Esophagus (tissue), 2 donors: ENCODE measurements around the gene RAB8B. TPM values are rescaled to one million over a fixed set of nuclear protein-coding genes. Genes with fewer than 3 reads are reported as not detected.

Experiments used
- H3K27ac ChIP-seq, 2 donors: one replicate each; pipeline ENCODE4 v1.5.1; 2013; ENCODE audit warnings: low read depth in 2 of 2, mild to moderate bottlenecking in 2 of 2, inconsistent platforms in 1 of 2, low read length in 1 of 2, moderate library complexity in 1 of 2
- H3K27me3 ChIP-seq, 2 donors: one replicate each; pipeline ENCODE4 v1.6.1; 2013; ENCODE audit warnings: low read length in 2 of 2, control low read depth in 1 of 2, mild to moderate bottlenecking in 1 of 2; ENCODE audit not compliant: insufficient read depth in 2 of 2, control insufficient read depth in 1 of 2
- H3K36me3 ChIP-seq, 2 donors: one replicate each; pipeline ENCODE4 v1.6.1; 2013; ENCODE audit warnings: low read length in 1 of 2; ENCODE audit not compliant: control insufficient read depth in 2 of 2, insufficient read depth in 2 of 2
- H3K4me1 ChIP-seq, 2 donors: one replicate each; pipeline ENCODE4 v1.6.1; 2013; ENCODE audit warnings: low read length in 1 of 2; ENCODE audit not compliant: control insufficient read depth in 2 of 2, insufficient read depth in 2 of 2
- H3K4me3 ChIP-seq, 2 donors: one replicate each; pipeline ENCODE4 v1.5.1; 2013; ENCODE audit warnings: low read length in 2 of 2, mild to moderate bottlenecking in 2 of 2, low read depth in 1 of 2, moderate library complexity in 1 of 2
- H3K9me3 ChIP-seq, 2 donors: one replicate each; pipeline ENCODE4 v1.6.1; 2013; ENCODE audit warnings: mild to moderate bottlenecking in 2 of 2, low read depth in 1 of 2, low read length in 1 of 2, moderate library complexity in 1 of 2; ENCODE audit not compliant: control insufficient read depth in 2 of 2, insufficient read depth in 1 of 2
- WGBS, 2 donors: extraction: QIAGEN DNeasy Blood & Tissue Kit; methylation state at CpG; one replicate each; pipeline ENCODE4 v1.1.7; 2013; 5-methylcytosine and 5-hydroxymethylcytosine counted together
- polyA plus RNA-seq, 2 donors: library from polyadenylated mRNA; stranded (reverse); fragments of 200-250 nt; gene quantifications; one replicate each; pipeline ENCODE4 v1.2.3, GENCODE V29; 2013
- donor health status: healthy with polysubstance abuse.
- donor health status: Bipolar disorder and iron deficiency.

Gene RAB8B
- polyA plus RNA-seq, 2 donors: 1.9 to 2.8 TPM

DNA sequence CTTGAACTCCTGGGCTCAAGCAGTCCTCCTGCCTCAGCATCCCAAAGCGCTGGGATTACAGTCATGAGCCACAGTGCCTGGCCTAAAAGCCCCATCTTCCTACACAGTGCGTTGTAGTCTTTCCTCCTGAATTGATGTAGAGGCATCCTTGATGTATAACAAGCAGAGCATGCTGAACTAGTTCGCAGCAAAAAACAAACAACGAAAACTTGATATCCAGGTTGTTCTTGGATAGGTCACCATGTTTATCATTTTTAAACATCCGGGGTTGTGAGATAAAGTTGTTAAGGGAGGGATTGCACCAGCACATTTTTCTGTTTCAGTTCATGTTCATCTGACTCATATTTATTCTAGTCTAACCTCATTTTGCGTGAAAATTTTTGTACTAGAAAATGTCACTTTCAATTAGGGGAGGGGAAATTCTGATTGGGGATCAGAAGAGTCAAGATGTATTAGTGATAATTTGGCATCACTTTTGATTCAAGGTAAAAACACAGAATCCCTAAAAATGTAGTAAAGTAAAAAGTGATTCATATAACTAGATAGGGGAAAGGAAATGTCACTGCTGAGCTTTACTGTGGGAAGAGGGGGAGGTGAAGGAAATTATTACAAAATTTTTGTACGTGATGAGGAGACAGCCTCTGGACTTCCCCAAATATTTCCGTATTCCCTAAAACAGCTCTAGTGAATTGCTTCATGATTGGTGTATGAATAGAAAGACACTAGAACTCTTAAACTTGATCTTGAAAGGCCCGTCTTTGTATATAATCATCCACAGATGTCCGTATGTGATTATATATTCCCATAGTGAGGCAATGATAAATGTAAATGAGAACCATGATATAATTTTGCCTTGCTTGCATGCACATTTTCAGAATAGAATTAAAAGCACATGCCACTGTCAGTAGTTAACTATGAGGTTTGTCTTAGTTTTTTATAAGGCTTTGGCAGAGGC lies 22.9 kb downstream of the RAB8B start:
- Histone ChIP-seq H3K9me3 (no peaks in the 10 kb centered on the region), H3K4me1 (no peaks in the 10 kb centered on the region), H3K27ac (peak overlapping the region in 1 of 2 donors; percentile 45), H3K4me3 (no peak overlapping the region), H3K27me3 (no peaks in the 10 kb centered on the region), H3K36me3 (no peaks in the 10 kb centered on the region)
- 54 to 56% methylated on average over 10 of the region's 10 CpGs for WGBS, 2 donors

DNA sequence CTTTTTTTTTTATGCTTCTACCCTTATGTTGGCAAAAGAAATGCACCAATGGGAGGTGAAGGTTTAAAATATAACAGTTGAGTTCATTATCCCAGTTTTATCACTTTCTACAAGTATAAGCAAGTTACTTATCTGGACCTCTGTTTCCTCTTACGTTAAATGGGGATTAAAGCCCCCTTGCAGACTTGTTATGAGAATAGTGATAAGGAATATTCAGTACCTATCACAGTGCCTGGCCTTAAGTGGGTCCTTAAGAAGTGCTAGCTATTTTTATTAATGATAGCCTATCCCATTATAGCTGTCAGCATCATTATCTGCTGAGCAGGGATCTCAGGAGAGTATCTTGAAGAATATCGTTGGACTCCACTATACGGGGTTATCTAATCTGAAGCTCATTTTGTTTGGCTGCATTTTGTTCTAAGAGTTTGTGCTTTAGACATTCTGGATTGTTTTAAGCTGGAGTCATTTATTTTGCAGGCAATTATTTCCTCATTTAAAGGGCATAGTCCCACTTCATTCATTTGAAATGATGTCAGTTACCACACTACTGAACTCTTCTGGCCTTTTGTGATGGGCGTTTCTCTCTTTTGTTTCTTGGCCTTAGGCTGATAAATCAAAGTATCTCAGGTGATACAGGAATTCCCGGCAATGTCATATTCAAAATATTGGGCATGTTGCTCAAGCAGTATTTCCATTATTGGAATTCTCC lies 28.8 kb downstream of the RAB8B start:
- Histone ChIP-seq H3K9me3 (no peaks in the 10 kb centered on the region), H3K4me1 (peaks cover 0 to 3% of the 10 kb centered on the region in 2 donors), H3K27me3 (no peaks in the 10 kb centered on the region), H3K27ac (peak overlapping the region in 1 of 2 donors; percentile 17), H3K4me3 (no peak overlapping the region), H3K36me3 (no peaks in the 10 kb centered on the region)
- WGBS, 2 donors: 42 to 49% methylated on average over 5 of the region's 5 CpGs

DNA sequence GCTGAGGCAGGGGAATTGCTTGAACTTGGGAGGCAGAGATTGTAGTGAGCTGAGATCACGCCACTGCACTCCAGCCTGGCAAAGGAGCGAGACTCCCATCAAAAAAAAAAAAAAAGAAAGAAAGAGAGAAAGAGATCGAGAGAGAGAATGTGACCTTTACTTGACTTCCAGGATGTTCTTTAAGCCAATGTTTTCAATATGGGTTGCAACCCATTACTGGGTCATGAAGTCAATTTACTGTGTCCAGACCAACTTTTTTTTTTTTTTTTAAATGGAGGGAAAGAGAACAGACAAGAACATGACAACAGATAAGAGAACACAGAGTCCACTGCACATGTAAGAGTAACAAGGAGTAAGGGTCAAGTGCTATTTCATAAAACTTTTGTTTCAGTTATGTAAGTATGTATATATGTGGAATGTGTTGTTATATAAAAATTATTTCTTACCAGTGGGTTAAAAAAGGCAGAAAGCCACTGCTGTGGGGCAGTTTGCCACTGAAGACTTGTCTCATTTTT lies 29.8 kb downstream of the RAB8B start:
- Histone ChIP-seq H3K36me3 (no peaks in the 10 kb centered on the region), H3K27ac (no peak overlapping the region), H3K4me3 (no peak overlapping the region), H3K27me3 (no peaks in the 10 kb centered on the region), H3K9me3 (no peaks in the 10 kb centered on the region), H3K4me1 (peaks cover 0 to 3% of the 10 kb centered on the region in 2 donors)
- 73 to 86% methylated on average over 3 of the region's 3 CpGs for WGBS, 2 donors

DNA sequence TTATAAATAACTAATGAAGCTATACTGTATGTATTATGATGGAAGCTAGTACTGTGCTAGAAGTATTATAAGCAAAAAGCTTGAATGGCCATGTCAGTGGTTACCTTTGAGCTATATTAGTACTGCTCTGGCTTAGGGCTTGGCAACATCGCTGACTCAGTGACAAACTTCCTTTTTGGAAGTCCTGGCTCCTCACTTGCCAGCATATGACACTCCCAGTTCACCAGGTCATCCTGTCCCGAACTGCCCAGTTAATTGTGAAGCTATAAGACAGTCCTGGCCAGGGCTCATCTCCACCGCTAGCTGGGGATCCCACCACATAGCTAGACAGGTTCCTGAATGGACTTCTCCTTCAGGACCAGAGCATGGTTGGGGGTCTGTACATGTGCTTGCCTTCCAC lies 31.9 kb downstream of the RAB8B start:
- Histone ChIP-seq H3K4me3 (no peak overlapping the region), H3K36me3 (no peaks in the 10 kb centered on the region), H3K27ac (no peak overlapping the region), H3K9me3 (no peaks in the 10 kb centered on the region), H3K4me1 (peaks cover 0 to 3% of the 10 kb centered on the region in 2 donors), H3K27me3 (no peaks in the 10 kb centered on the region)
- WGBS, 2 donors: 48 to 58% methylated on average over 3 of the region's 3 CpGs

DNA sequence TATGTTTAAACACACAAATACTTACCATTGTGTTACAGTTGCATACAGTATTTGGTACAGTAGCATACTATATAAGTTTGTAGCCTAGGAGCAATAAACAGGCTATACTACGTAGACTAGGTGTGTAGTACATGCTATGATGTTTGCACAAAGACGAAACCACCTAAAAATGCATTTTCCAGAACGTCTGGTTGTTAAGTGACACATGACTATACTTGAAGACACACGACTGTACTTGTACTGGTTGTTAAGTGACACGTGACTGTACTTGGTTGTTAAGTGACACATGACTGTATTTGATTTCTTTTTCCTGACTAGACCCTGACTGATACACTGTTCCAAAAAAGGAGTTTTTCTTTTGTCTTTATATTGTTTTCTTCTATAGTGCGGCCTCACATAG lies 34.1 kb downstream of the RAB8B start:
- no peak overlapping the region for H3K4me3 ChIP-seq
- H3K4me1 ChIP-seq: peaks cover 0 to 3% of the 10 kb centered on the region in 2 donors
- WGBS, 2 donors: 59 to 67% methylated on average over 6 of the region's 6 CpGs
- H3K9me3 ChIP-seq: no peaks in the 10 kb centered on the region
- no peak overlapping the region for H3K27ac ChIP-seq
- H3K36me3 ChIP-seq: no peaks in the 10 kb centered on the region
- no peaks in the 10 kb centered on the region for H3K27me3 ChIP-seq

DNA sequence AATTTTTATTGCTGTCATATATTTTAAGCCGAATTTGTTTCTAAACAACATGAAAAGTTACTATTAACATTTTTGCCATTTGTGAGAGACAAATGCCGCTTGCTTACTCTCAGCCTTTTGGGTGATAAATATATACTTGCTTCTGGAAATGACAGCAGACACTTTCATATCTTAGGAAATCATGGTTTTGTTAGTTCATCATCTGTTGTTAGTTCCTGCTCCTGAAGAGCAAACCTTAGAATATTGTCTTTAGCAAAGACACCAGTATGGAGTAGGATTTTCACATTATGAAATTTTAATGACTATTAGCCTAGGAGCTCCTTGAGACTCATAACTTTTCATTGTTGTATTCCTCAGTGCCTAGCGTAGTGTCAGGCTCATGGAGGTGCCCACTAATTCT lies 36.0 kb downstream of the RAB8B start:
- Histone ChIP-seq H3K4me3 (no peak overlapping the region), H3K27ac (no peak overlapping the region), H3K27me3 (no peaks in the 10 kb centered on the region), H3K4me1 (peaks cover 0 to 3% of the 10 kb centered on the region in 2 donors), H3K9me3 (no peaks in the 10 kb centered on the region), H3K36me3 (no peaks in the 10 kb centered on the region)
- 93 to 95% methylated on average over 3 of the region's 3 CpGs for WGBS, 2 donors

DNA sequence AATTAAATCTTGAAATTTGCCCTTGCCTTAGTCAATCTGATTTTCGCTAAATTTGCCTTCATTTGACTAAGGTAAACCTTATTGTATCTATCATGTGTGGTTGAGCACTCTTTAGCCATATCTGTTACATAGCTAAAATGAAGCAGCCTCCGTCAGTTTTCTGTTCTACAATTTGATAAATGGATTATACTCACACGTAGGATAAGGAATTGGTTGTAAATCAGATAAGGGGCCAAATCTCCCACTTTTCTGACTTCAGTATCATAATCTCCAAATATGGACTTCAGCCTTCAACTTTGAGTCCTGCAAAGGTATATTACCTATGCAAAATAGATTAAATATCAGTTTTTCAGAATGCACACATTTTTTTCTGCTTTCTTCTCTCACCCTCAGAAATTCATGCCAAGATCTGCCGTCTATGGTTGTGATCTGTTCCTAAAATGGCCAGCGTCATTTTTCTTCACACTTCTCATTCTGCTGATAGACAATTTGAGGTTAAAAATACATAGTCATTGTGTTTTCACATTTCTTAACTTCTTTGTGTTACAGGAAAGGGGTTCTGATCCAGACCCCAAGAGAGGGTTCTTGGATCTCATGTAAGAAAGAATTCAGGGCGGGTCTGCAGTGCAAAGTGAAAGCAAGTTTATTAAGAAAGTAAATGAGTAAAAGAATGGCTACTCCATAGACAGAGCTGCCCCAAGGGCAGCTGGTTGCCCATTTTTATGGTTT lies 36.9 kb downstream of the RAB8B start:
- no peak overlapping the region for H3K27ac ChIP-seq
- H3K9me3 ChIP-seq: no peaks in the 10 kb centered on the region
- 82 to 86% methylated on average over 6 of the region's 6 CpGs for WGBS, 2 donors
- H3K4me1 ChIP-seq: peaks cover 0 to 2% of the 10 kb centered on the region in 2 donors
- no peaks in the 10 kb centered on the region for H3K36me3 ChIP-seq
- no peaks in the 10 kb centered on the region for H3K27me3 ChIP-seq
- no peak overlapping the region for H3K4me3 ChIP-seq

DNA sequence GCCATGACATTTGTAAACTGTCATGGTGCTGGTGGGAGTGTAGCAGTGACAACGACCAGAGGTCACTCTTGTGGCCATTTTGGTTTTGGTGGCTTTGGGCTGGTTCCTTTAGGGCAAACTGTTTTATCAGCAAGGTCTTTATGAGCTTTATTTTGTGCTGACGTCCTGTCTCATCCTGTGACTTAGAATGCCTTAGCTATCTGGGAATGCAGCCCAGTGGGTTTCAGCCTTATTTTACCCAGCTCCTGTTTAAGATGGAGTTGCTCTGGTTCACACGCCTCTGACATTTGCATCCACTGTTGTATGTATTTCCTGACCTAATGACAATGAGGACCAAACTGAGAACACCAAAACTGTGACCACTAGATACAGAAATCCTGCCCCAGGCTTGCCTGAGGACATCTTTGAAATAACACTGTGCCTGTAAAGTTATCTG lies 37.6 kb downstream of the RAB8B start:
- H3K4me1 ChIP-seq: no peaks in the 10 kb centered on the region
- no peaks in the 10 kb centered on the region for H3K36me3 ChIP-seq
- H3K27ac ChIP-seq: no peak overlapping the region
- no peaks in the 10 kb centered on the region for H3K9me3 ChIP-seq
- 74 to 77% methylated on average over 3 of the region's 3 CpGs for WGBS, 2 donors
- no peaks in the 10 kb centered on the region for H3K27me3 ChIP-seq
- no peak overlapping the region for H3K4me3 ChIP-seq

DNA sequence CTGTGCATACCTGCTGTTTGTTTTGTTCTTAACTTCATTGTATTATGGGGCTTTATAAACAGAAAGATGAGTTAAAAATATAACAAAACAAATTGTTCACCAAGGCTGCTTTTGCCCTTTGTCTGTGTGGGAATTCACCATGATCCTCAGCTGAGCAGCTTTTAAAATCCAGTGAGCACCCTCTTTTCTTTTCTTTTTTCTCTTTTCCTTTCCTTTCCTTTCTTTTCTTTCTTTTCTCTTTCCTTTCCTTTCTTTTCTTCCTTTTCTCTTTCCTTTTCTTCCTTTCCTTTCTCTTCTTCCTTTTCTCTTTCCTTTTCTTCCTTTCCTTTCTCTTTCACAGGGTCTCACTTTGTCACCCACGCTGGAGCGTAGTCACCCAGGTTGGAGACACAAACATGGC lies 38.3 kb downstream of the RAB8B start:
- Histone ChIP-seq H3K36me3 (no peaks in the 10 kb centered on the region), H3K27ac (no peak overlapping the region), H3K9me3 (no peaks in the 10 kb centered on the region), H3K27me3 (no peaks in the 10 kb centered on the region), H3K4me3 (no peak overlapping the region), H3K4me1 (no peaks in the 10 kb centered on the region)
- WGBS, 2 donors: 93 to 94% methylated on average over 2 of the region's 2 CpGs
